ENCODE data around the gene SLC22A8. TPM values are rescaled to one million over a fixed set of nuclear protein-coding genes. Genes with fewer than 3 reads are reported as not detected.

The SLC22A8 gene
- total RNA-seq, 1 experiment from 2014 or later: not detected

- no peak overlapping the region for H3K4me2 ChIP-seq
- no peak overlapping the region for H3K4me3 ChIP-seq
- no peaks in the 10 kb centered on the region for H3K9me3 ChIP-seq (ENCODE audit: insufficient read depth, low read depth)
- no peaks in the 10 kb centered on the region for H3K9me2 ChIP-seq (ENCODE audit: insufficient read depth)
- no peak overlapping the region for H2AFZ ChIP-seq
- H3K27ac ChIP-seq: no peak overlapping the region
- no peaks in the 10 kb centered on the region for H3F3A ChIP-seq (ENCODE audit: insufficient read depth, low read depth)
- intact Hi-C loops (cut with micrococcal nuclease; ENCODE audit: unreplicated experiment): no loop called here
- no TSS peak for BruUV-seq (replicated peaks)
- POLR2A ChIA-PET (ENCODE audit: unreplicated experiment): no interaction called here
- peaks cover 53% of the 10 kb centered on the region for H3K27me3 ChIP-seq (ENCODE audit: insufficient read depth, low read depth)
- H3K36me3 ChIP-seq (ENCODE audit: low read depth): no peaks in the 10 kb centered on the region
- H3K79me2 ChIP-seq (ENCODE audit: low read depth): no peaks in the 10 kb centered on the region
- H3K4me1 ChIP-seq (replicated peaks; ENCODE audit: insufficient read depth): no peaks in the 10 kb centered on the region
- TF ChIP-seq EZH2 (IDR thresholded peaks at IDR 0.05; ENCODE audit: low read depth) (no peak), CTCF (conservative IDR thresholded peaks at IDR 0.05) (no peak)
- H4K20me1 ChIP-seq (ENCODE audit: insufficient read depth): no peaks in the 10 kb centered on the region
- no peak for DNase-seq
- CTCF ChIA-PET: no interaction called here
Observed at GRCh38 chr11:63001456-63001855, 14.2 kb downstream of the SLC22A8 start.

DNA sequence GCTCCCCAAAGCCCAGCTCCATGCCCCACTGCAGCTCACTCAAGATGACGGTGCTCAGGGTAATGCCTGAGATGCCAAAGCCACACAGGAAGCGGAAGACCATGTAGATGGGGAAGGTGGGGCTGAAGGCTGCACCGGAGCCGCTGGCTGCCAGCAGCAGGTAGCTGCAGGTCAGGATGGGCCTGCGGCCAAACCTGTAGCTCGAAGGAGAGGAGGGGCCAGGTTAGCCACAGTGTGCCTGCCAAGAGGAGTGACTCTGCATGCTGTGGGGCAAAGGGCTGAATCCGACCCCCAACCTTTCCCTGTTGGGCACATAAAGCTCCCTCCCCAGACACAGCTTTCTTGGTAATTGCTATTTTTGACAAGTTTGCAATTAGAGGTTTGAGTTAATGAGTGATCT lies 16.0 kb downstream of the SLC22A8 start:
- Histone ChIP-seq H3K9me3 (ENCODE audit: insufficient read depth, low read depth) (no peaks in the 10 kb centered on the region), H2AFZ (no peak overlapping the region), H3K4me3 (no peak overlapping the region), H3K9me2 (ENCODE audit: insufficient read depth) (no peaks in the 10 kb centered on the region), H3F3A (ENCODE audit: insufficient read depth, low read depth) (no peaks in the 10 kb centered on the region), H4K20me1 (ENCODE audit: insufficient read depth) (no peaks in the 10 kb centered on the region), H3K27me3 (ENCODE audit: insufficient read depth, low read depth) (peaks cover 67% of the 10 kb centered on the region), H3K4me1 (replicated peaks; ENCODE audit: insufficient read depth) (no peaks in the 10 kb centered on the region), H3K27ac (no peak overlapping the region), H3K36me3 (ENCODE audit: low read depth) (no peaks in the 10 kb centered on the region), H3K4me2 (no peak overlapping the region), H3K79me2 (ENCODE audit: low read depth) (no peaks in the 10 kb centered on the region)
- intact Hi-C loops (cut with micrococcal nuclease; ENCODE audit: unreplicated experiment): no loop called here
- ChIA-PET CTCF (no interaction called here), POLR2A (ENCODE audit: unreplicated experiment) (no interaction called here)
- TF ChIP-seq CTCF (conservative IDR thresholded peaks at IDR 0.05) (no peak), EZH2 (IDR thresholded peaks at IDR 0.05; ENCODE audit: low read depth) (no peak)
- DNase-seq: peak; percentile 18 to 43
- BruUV-seq (replicated peaks): no TSS peak

DNA sequence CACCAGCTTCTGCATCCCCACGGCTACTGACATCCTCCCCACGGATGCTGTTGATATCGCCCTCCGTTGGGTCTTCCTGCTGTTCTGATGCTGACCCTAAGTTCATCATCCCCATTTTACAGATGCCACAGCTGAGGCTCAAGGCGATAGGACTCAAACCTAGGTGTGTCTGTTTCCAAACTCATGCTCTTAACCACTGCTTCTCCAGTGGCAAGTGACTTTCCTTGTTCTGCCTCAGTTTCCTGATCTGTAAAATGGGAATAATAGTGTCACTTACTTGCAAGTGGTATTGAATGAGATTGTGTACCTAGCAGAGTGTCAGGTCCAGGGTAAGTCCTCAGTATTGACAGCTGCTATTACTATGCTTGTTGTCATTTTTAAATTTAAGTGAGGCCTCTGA lies 16.5 kb downstream of the SLC22A8 start:
- H2AFZ ChIP-seq: no peak overlapping the region
- POLR2A ChIA-PET (ENCODE audit: unreplicated experiment): no interaction called here
- no peaks in the 10 kb centered on the region for H3K36me3 ChIP-seq (ENCODE audit: low read depth)
- CTCF ChIA-PET: no interaction called here
- DNase-seq: no peak
- H3K4me3 ChIP-seq: no peak overlapping the region
- no peaks in the 10 kb centered on the region for H3K9me2 ChIP-seq (ENCODE audit: insufficient read depth)
- TF ChIP-seq EZH2 (IDR thresholded peaks at IDR 0.05; ENCODE audit: low read depth) (no peak), CTCF (conservative IDR thresholded peaks at IDR 0.05) (no peak)
- BruUV-seq (replicated peaks): no TSS peak
- no peaks in the 10 kb centered on the region for H4K20me1 ChIP-seq (ENCODE audit: insufficient read depth)
- peaks cover 67% of the 10 kb centered on the region for H3K27me3 ChIP-seq (ENCODE audit: insufficient read depth, low read depth)
- intact Hi-C loops (cut with micrococcal nuclease; ENCODE audit: unreplicated experiment): no loop called here
- no peaks in the 10 kb centered on the region for H3K79me2 ChIP-seq (ENCODE audit: low read depth)
- no peak overlapping the region for H3K27ac ChIP-seq
- H3K4me1 ChIP-seq (replicated peaks; ENCODE audit: insufficient read depth): no peaks in the 10 kb centered on the region
- H3K4me2 ChIP-seq: no peak overlapping the region
- H3F3A ChIP-seq (ENCODE audit: insufficient read depth, low read depth): no peaks in the 10 kb centered on the region
- H3K9me3 ChIP-seq (ENCODE audit: insufficient read depth, low read depth): no peaks in the 10 kb centered on the region

Data from PC-9 (cell line).